ENCODE results near the gene GFRA1. TPM values are rescaled to one million over a fixed set of nuclear protein-coding genes. Genes with fewer than 3 reads are reported as not detected.

Gene GFRA1
- total and polyA plus RNA-seq, 2 of the 8 experiments (the other 6 are each of a cell fraction or from before 2014, with no cell fraction given) = 1.1 to 2.0 TPM

- TF ChIP-seq CHD7 (IDR thresholded peaks at IDR 0.05; ENCODE audit: insufficient replicate concordance, low read length) (no peak), ZNF274 (IDR thresholded peaks at IDR 0.05; ENCODE audit: borderline replicate concordance, extremely low read depth, low read length) (no peak), BCL11A (IDR thresholded peaks at IDR 0.05; ENCODE audit: low read depth in 2 of 2, low read length in 2 of 2) (no peak), SRF (IDR thresholded peaks at IDR 0.05; ENCODE audit: low read depth, low read length) (no peak), TEAD4 (IDR thresholded peaks at IDR 0.05; ENCODE audit: low read depth, low read length) (no peak), CBX5 (IDR thresholded peaks at IDR 0.05; ENCODE audit: low read depth, low read length) (no peak), SP1 (IDR thresholded peaks at IDR 0.05; ENCODE audit: low read depth, low read length) (no peak), TBP (IDR thresholded peaks at IDR 0.05; ENCODE audit: low read depth, low read length) (no peak), SIRT6 (IDR thresholded peaks at IDR 0.05; ENCODE audit: low read length) (no peak), GABPA (IDR thresholded peaks at IDR 0.05; ENCODE audit: borderline replicate concordance, insufficient read depth, low read length) (no peak), KDM5A (IDR thresholded peaks at IDR 0.05; ENCODE audit: low read length) (no peak), E2F6 (IDR thresholded peaks at IDR 0.05) (no peak)
These were observed 200.0 kb downstream of the GFRA1 start (continued) for GRCh38 chr10:116073001-116073400.
